Measurements from ENCODE around the gene MEX3C.
A peak's percentile ranks its signal among the peaks of the same experiment; 100 is the strongest.

Gene MEX3C

GRCh38 chr18:51197661-51198424, at the start of gene MEX3C:
TSS of gene MEX3C (minus strand) at chr18:51197681. CDS start at chr18:51197320, 361 bp downstream.
- peak; percentile 99 for DNase-seq

GRCh38 chr18:51241226-51241625, 43.7 kb upstream of the MEX3C start:
- DNase-seq: no peak

- DNase-seq: peak; percentile 52
Observed at GRCh38 chr18:51236225-51236624, 38.7 kb upstream of the MEX3C start.

DNA sequence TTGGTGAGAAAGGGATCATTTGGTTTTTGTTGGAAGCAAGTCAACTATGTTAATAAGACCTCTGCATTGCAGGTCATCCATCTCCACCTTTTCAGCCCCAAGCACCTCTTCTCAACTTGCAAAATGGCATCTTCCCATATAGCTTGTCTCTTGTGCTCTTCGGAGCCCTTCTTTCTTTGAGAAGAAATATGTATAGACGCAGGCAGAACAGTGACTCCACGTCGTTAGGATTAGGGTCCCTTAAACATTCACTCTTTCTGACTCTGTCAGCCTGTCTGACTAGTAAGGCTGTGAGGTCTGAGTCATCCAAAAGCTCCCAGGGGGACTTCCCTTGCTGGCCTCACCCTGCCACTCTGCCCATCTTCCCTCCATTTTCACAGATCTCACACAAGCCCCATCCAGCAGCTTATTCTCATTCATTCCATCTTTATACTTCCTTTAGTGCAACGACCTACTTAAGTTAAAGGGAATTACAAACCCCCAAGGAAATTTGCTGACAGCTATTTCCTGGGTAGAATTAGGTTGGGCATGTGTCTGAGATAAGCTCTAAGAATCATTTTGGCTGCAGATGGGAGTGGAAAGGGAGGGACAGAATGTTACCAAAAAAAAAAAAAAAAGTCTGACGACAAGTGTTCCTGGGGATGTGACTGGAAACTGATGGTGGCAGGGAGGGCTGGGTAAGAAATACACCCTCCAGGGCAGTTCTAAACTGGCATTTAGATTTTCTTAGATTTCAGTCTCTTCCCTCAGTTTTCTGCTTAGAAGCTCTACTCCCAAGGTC, 37.7 kb upstream of the MEX3C start:
- peak; percentile 77 for DNase-seq

- DNase-seq: peak; percentile 21
Observed at GRCh38 chr18:51234117-51235008, 36.9 kb upstream of the MEX3C start.

GRCh38 chr18:51229328-51229727, 31.8 kb upstream of the MEX3C start:
- peak; percentile 11 for DNase-seq

DNA sequence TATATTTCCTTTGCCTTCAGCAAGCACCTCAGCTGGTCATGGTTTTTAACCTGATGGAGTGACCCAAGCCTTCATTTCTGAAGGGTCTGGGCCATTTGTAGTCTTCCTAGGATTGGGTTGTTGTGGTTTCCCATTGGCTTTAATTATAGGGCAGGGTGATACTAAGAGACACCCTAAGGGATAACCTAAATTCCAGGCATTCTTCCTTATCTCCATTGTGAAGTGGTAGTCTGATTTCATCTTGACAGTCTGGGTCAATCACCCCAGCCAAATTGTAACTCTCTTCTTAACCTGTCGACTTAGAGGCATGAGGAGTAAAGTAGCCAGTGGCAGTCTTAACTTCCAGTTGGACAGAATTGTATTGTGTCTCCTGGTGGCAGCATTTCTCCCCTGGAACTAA, 30.2 kb upstream of the MEX3C start:
- no peak for DNase-seq

GRCh38 chr18:51226587-51227350, 29.3 kb upstream of the MEX3C start:
- no peak for DNase-seq

DNA sequence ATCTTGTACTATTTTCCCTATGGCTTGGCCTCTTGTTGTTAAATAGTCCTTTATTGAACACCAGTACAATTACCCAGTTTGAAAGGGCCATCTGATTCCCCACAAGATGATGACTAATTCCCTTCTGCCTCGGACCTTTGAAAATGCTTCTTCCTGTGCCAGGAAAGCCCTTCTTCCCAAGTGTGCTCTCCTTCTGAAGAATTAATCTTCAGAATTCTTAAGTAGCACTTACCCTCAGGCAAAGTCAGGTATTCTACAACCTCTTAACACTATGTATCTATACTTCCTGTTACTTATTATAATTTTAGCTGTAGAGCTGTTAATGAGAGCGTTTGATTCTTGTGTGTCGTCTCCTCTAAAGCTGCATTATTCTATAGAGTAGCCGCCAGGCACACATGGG, 28.6 kb upstream of the MEX3C start:
- DNase-seq: no peak

DNA sequence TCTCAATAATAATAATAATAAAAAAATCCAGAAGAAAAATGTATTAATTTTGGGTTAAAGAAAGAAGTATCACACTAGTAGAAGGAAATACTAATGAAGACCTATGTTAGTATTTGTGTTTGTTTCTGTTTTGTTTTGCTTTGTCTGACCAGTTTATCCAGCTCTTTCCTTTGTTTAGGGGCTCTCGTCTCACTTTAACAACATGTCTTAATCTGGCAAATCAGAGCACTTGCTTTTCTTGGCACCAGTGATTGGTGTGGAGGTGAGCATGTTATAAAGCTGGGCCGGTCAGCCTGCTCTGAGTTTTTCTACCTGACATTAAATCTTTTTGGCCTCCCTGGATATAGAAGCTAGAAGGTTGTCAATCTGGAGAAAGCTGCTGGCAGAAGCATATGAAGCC, 15.1 kb upstream of the MEX3C start:
- DNase-seq: no peak

DNA sequence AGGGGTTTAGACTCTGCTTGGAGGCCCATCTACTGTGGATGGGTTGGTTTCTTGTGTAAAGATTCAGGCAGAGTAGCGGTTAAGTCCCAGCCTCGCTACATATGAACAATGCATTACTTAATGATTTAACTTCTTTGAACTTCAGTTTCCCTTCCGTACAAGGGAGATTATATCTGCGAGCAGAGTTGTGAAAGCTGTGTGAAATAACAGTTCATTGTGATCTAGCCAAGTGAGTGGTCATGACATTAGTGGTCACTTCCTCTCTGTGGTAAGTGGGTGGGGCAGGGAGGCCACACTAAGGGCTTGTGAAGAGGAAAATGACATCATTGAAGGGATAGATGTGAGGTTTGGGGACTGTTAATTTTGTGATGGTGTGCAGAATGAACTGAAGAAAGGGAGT, 14.1 kb upstream of the MEX3C start:
- peak; percentile 93 for DNase-seq

DNA sequence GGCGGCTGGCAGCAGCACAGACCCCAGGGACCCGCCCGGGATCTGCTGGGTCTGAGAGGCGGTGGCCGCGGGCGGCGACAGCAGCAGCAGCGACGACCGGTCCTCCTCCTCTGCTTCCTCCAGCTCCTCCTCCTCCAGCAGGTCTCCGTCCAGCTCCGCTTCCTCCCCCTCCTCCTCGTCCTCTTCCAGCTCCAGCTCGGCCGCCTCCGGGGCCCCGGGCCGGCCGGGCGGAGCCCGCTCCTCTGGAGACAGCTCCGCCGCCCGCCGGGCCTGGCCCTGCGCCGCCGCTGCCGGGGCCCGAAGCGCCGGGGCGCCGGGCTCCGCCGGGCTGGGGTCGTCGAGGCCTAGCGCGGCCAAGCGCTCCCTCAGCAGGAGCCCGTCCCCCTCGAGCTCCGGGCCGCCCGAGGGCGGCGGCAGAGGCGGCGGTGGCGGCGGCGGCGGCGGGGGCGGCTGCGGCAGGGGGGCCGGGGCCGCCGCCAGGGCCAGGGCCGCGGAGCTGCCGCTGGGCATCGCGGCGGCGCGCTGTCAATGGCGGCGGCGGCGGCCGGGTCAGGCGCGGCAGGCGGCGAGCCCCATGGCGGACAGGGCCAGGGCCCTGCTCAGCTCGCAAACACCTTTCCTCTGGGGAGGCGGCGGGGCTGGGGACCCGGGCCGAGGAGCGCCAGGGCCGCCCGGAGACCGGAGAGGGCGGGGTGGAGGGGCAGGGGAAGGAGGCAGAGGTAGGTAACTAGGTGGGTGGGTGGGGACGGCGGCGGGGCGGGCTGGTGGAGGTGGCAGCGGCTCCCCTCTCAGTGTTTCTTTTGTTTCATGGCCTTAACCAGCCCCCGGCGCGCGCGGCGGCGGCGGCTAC, 445 bp downstream of the MEX3C start:
- DNase-seq: peak; percentile 61

DNA sequence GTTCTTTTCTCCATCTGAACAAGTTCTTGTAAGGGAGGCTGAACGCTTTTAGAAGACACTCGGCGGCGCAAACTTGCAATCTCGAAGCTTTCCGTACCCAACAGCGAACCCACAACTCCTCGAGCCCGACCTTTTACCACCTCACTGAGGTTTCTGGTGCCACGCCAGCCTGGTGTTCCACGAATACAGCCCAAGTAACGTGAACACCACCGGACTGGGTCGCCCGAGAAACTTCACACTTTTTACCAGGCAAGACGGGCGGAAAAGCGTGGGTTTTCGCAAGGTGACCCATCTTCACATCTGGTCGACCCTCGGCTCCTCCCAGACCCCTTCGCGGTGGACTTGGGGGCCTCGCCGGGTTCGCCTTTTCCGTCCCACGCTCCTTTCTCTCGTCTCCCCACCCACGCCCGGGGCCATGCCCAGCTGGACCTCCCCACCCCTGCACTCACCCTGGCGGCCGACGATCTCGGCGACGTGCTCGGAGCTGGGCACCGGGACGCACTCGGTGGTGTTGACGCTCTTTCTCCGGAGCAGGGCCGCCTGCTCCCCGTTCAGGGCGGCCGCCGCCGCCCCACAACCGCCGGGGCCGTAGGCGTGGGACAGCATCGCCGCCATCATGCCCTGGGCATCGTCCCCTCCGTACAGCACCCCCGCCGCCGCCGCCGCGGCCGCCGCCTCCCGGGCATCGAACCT, 1.2 kb downstream of the MEX3C start:
- DNase-seq: peak; percentile 57

DNA sequence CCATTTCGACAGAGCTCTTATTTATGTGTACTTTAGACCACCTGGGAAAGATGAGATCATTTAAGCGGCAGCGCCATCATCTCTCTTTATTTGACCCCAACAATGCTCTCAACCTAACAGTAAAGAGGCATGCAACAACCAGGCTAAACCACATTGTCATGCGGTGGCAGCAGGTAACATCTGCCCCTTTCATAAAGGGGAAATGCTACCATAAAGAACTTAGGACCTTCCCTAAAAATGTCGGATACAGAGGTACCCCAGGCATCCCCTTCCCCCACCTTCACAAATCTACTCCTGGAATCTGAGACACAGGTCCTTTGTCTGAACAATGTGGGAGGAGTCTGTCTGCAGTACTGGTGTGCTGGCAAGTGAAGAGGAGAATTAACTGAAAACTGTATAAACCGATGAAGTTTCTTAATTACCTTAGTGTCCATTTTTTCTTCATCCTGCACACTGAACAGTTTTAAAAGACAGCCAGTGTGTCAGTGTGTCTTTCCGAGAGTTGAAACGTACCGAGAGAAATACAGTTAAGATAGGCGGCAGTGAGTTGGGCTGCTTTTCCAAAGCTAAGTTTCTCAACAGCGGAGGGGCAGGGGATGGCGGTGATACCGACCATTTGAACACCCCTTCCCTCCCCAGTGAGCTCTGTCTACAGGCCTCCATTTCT, 1.9 kb downstream of the MEX3C start:
- peak; percentile 63 for DNase-seq

DNA sequence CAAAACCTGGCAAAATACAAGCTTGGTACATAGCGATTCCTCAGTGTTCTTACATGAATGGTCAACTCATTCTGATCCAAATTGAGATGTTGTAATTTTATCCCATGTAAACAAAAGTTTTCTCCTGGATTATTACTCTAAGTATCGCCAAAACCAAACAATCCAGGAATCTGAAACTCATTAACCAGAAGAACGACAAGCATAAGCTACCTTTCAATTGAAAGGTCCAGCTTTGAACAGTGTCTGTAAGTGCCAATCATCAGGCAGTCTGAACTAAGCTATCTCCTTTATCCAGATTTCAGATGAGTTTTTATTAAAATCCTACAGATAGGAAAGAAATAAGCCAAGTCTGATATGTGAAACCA, 2.4 kb downstream of the MEX3C start:
- DNase-seq: no peak

- peak; percentile 27 for DNase-seq
Observed at GRCh38 chr18:51194604-51195003, 2.9 kb downstream of the MEX3C start.

- DNase-seq: no peak
Observed at GRCh38 chr18:51193621-51194287, 3.7 kb downstream of the MEX3C start.

DNA sequence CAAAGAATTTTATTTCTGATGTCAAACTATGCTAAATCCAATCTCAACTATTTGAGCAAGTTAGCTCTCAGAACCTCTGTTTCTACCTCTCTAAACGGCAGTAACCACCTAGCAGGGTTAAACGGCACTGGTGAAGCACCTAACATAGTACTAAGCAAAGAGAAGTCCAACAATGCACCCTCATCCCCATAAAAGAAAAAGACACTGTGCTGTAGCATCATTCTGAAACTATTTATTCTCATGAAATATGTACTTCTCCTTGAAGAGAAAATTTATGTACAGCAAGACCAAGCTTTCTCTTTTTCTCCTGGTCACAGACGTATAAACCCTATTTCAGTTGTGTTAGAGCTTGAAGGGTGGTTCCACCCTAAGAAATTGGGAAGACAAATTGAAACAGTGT, 4.8 kb downstream of the MEX3C start:
- DNase-seq: peak; percentile 62

DNA sequence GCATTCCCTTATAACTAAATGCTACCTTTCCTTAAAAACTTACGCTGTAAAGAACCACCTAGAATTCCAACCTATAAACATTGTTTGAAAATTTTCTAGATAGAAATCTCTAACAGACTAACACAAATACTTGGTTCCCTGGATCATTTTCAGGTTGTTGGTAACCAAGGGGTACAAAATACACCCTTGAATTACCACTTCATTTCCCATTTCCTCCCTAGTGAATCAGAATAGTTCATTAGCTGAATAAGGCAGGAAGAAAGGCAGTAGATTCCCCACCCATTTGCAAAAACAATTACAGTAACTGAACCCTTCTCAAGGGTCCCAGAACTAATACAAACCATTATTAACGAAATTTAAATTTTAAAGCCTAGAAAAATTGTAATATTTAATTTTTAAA, 5.5 kb downstream of the MEX3C start:
- DNase-seq: no peak
